Measurements from ENCODE around the gene UGDH.

Gene UGDH

DNA sequence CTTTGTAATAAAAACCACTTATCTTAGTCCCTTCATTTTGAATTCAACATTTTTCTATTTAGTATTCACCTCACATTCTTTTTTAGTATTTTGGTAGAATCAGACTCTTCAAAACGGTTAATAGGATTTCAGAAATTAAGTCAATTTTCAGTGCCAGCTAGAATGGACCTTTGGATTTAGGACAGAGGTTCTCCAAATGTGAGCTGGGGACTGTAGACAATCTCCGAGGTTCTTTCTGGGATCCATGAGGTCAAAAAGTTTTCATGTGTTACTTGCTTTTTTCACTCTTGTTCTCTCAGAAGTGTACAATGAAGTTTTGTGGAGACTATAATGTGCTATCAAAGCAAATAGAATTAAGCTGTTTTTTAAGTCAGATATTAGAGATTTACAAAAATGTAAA is 2.3 kb upstream of the UGDH start:
- Histone ChIP-seq H3K36me3 (replicated peaks; ENCODE audit: insufficient read depth, low read length) (no peaks in the 10 kb centered on the region), H3K4me1 (ENCODE audit: low read length) (no peaks in the 10 kb centered on the region), H3K27me3 (replicated peaks; ENCODE audit: insufficient read depth, low read length) (no peaks in the 10 kb centered on the region), H3K9me2 (replicated peaks; ENCODE audit: insufficient read depth, low read length) (no peaks in the 10 kb centered on the region), H4K20me1 (ENCODE audit: insufficient read depth, low read length) (no peaks in the 10 kb centered on the region), H3K9ac (ENCODE audit: low read length) (no peak overlapping the region), H3K79me2 (ENCODE audit: low read length) (peaks cover 14% of the 10 kb centered on the region; the same call in 1 of the 2 replicates), H3K4me3 (ENCODE audit: low read length) (no peak overlapping the region), H3K4me2 (ENCODE audit: low read depth, low read length) (no peak overlapping the region), H2AFZ (ENCODE audit: low read length) (no peak overlapping the region), H3K27ac (ENCODE audit: low read length) (no peak overlapping the region), H3F3A (ENCODE audit: insufficient read depth, low read length) (no peaks in the 10 kb centered on the region), H3K9me3 (replicated peaks; ENCODE audit: insufficient read depth, low read length) (no peaks in the 10 kb centered on the region)
- TF ChIP-seq EZH2phosphoT487 (IDR thresholded peaks at IDR 0.05; ENCODE audit: low read length) = no peak
- TF ChIP-seq, protein P1, sequence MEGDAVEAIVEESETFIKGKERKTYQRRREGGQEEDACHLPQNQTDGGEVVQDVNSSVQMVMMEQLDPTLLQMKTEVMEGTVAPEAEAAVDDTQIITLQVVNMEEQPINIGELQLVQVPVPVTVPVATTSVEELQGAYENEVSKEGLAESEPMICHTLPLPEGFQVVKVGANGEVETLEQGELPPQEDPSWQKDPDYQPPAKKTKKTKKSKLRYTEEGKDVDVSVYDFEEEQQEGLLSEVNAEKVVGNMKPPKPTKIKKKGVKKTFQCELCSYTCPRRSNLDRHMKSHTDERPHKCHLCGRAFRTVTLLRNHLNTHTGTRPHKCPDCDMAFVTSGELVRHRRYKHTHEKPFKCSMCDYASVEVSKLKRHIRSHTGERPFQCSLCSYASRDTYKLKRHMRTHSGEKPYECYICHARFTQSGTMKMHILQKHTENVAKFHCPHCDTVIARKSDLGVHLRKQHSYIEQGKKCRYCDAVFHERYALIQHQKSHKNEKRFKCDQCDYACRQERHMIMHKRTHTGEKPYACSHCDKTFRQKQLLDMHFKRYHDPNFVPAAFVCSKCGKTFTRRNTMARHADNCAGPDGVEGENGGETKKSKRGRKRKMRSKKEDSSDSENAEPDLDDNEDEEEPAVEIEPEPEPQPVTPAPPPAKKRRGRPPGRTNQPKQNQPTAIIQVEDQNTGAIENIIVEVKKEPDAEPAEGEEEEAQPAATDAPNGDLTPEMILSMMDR (IDR thresholded peaks at IDR 0.05; ENCODE audit: low read length) = no peak
- TF ChIP-seq EZH2 (optimal IDR thresholded peaks at IDR 0.05; ENCODE audit: low read depth, low read length) = no peak
- DNase-seq = no peak

- TF ChIP-seq, protein P1 (IDR thresholded peaks at IDR 0.05; ENCODE audit: low read length) = no peak; the same call in 1 of the 2 replicates
- no peak for TF ChIP-seq EZH2phosphoT487 (IDR thresholded peaks at IDR 0.05; ENCODE audit: low read length)
- no peak for TF ChIP-seq EZH2 (optimal IDR thresholded peaks at IDR 0.05; ENCODE audit: low read depth, low read length)
- H3K9ac ChIP-seq (ENCODE audit: low read length) = peak overlapping the region; percentile 70
- H3K4me2 ChIP-seq (ENCODE audit: low read depth, low read length) = peak overlapping the region; percentile 74
- H4K20me1 ChIP-seq (ENCODE audit: insufficient read depth, low read length) = no peaks in the 10 kb centered on the region
- H2AFZ ChIP-seq (ENCODE audit: low read length) = peak overlapping the region; percentile 86
- H3K27ac ChIP-seq (ENCODE audit: low read length) = no peak overlapping the region
- H3K4me1 ChIP-seq (ENCODE audit: low read length) = no peaks in the 10 kb centered on the region
- no peaks in the 10 kb centered on the region for H3K9me2 ChIP-seq (replicated peaks; ENCODE audit: insufficient read depth, low read length)
- peak overlapping the region; percentile 88 for H3K4me3 ChIP-seq (ENCODE audit: low read length)
- no peaks in the 10 kb centered on the region for H3K36me3 ChIP-seq (replicated peaks; ENCODE audit: insufficient read depth, low read length)
- H3K27me3 ChIP-seq (replicated peaks; ENCODE audit: insufficient read depth, low read length) = no peaks in the 10 kb centered on the region
- H3K9me3 ChIP-seq (replicated peaks; ENCODE audit: insufficient read depth, low read length) = no peaks in the 10 kb centered on the region
- H3K79me2 ChIP-seq (ENCODE audit: low read length) = peaks cover 17% of the 10 kb centered on the region; the same call in 1 of the 2 replicates
- DNase-seq = peak; percentile 9
- H3F3A ChIP-seq (ENCODE audit: insufficient read depth, low read length) = no peaks in the 10 kb centered on the region
Measured at GRCh38 chr4:39528061-39528465, 824 bp upstream of the UGDH start.

DNA sequence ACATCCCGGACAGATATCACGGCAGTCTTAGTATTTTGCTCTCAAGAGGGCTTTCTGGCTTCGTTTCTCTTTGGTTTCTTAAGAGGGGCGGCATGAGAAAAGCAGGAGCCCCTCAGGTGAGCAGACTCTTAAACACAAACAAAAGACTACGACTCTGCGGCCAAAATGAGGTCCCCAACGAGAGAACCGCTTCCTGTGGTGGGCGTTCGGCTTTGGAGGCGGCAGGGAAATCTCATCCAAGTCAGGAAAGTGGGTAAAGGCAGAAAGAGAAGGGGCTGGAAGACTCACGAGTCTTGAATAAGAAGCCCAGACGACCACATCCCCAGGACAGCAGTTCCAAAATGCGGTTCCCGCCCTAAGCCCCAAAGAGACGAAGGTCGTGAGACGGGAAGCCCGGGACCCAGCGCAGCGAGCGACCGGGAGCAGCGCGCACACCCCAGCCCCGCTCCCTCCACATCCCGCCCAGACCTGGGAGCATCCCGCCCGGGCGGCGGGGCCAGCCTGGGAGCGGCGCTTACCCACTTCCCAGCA is 409 bp downstream of the UGDH start:
- peak; percentile 9 for DNase-seq
- Histone ChIP-seq H3K79me2 (ENCODE audit: low read length) (peaks cover 17% of the 10 kb centered on the region; the same call in 1 of the 2 replicates), H3K9ac (ENCODE audit: low read length) (peak overlapping the region; percentile 70; the same call in 1 of the 2 replicates), H3K36me3 (replicated peaks; ENCODE audit: insufficient read depth, low read length) (no peaks in the 10 kb centered on the region), H3K9me2 (replicated peaks; ENCODE audit: insufficient read depth, low read length) (no peaks in the 10 kb centered on the region), H3F3A (ENCODE audit: insufficient read depth, low read length) (no peaks in the 10 kb centered on the region), H3K4me2 (ENCODE audit: low read depth, low read length) (peak overlapping the region; percentile 74), H3K9me3 (replicated peaks; ENCODE audit: insufficient read depth, low read length) (no peaks in the 10 kb centered on the region), H3K4me3 (ENCODE audit: low read length) (peak overlapping the region; percentile 88), H4K20me1 (ENCODE audit: insufficient read depth, low read length) (no peaks in the 10 kb centered on the region), H3K4me1 (ENCODE audit: low read length) (no peaks in the 10 kb centered on the region), H2AFZ (ENCODE audit: low read length) (peak overlapping the region; percentile 86), H3K27me3 (replicated peaks; ENCODE audit: insufficient read depth, low read length) (no peaks in the 10 kb centered on the region), H3K27ac (ENCODE audit: low read length) (no peak overlapping the region; the same call in 1 of the 2 replicates)
- TF ChIP-seq EZH2 (optimal IDR thresholded peaks at IDR 0.05; ENCODE audit: low read depth, low read length) (no peak), EZH2phosphoT487 (IDR thresholded peaks at IDR 0.05; ENCODE audit: low read length) (no peak)
- TF ChIP-seq, protein P1 (IDR thresholded peaks at IDR 0.05; ENCODE audit: low read length) = no peak
